IMR-90 (cell line): ENCODE measurements around the gene TK1. TPM values are rescaled to one million over a fixed set of nuclear protein-coding genes. Genes with fewer than 3 reads are reported as not detected.

Experiments used
- ATAC-seq: fragments of 200-7000 bp; cut with Tn5 transposase; 2 replicates; pipeline ENCODE4 v1.9.1; 2020; ENCODE audit warnings: low read depth, mild to moderate bottlenecking, moderate library complexity
- BruUV-seq: library from RNA; stranded (reverse); fragments of 400-500 nt; replicated peaks from 2 replicates; lab custom pipeline; 2021; lab: Mats Ljungman, UMichigan
- CTCF ChIA-PET: fragments of 300-600 bp; formaldehyde crosslinking; extraction: SDS; loops from one replicate; lab custom pipeline; 2021; ENCODE audit warnings: antibody characterized with exemption; lab: Yijun Ruan, JAX
- POLR2A ChIA-PET: fragments of 300-600 bp; sonication (Branson Sonifier 250); formaldehyde crosslinking; loops from one replicate; lab custom pipeline; 2022; ENCODE audit warnings: antibody characterized with exemption; ENCODE audit not compliant: unreplicated experiment; lab: Charles Lee
- DNase-seq: peaks from one replicate; pipeline ENCODE4 v3.0.0; 2013
- H2AFZ ChIP-seq: replicated peaks from 2 replicates; pipeline ENCODE3; 2013; ENCODE audit warnings: low read length, mild to moderate bottlenecking; ENCODE audit not compliant: poor library complexity
- H2AK5ac ChIP-seq: 2 replicates; pipeline ENCODE4 v1.6.1; 2013; ENCODE audit warnings: low read depth, low read length, inconsistent platforms
- H2AK9ac ChIP-seq: replicated peaks from 2 replicates; pipeline ENCODE3; 2013; ENCODE audit warnings: mild to moderate bottlenecking, low read depth, low read length, moderate library complexity; ENCODE audit not compliant: poor library complexity
- H2BK120ac ChIP-seq: 2 replicates; pipeline ENCODE4 v1.6.1; 2013; ENCODE audit warnings: low read depth, low read length, inconsistent platforms
- H2BK15ac ChIP-seq: 3 replicates; pipeline ENCODE4 v1.6.1; 2013; ENCODE audit warnings: low read depth, low read length, inconsistent platforms
- H2BK20ac ChIP-seq: 2 replicates; pipeline ENCODE4 v1.6.1; 2013; ENCODE audit warnings: low read depth, mild to moderate bottlenecking, inconsistent platforms, low read length, moderate library complexity
- H2BK5ac ChIP-seq: 2 replicates; pipeline ENCODE4 v1.6.1; 2013; ENCODE audit warnings: mild to moderate bottlenecking, low read depth, low read length, inconsistent platforms; ENCODE audit not compliant: poor library complexity, severe bottlenecking
- H3K14ac ChIP-seq: replicated peaks from 2 replicates; pipeline ENCODE4 v1.6.1; 2013; ENCODE audit warnings: low read depth, low read length, inconsistent platforms
- H3K18ac ChIP-seq: 2 replicates; pipeline ENCODE4 v1.6.1; 2013; ENCODE audit warnings: low read depth, low read length, control low read depth
- H3K23ac ChIP-seq: 2 replicates; pipeline ENCODE4 v1.6.1; 2013; ENCODE audit warnings: low read depth, low read length, inconsistent platforms
- H3K27ac ChIP-seq: 2 replicates; pipeline ENCODE4 v1.5.1; 2013; ENCODE audit warnings: mild to moderate bottlenecking, control low read depth, low read length; ENCODE audit not compliant: insufficient read depth
- H3K27me3 ChIP-seq: 2 replicates; pipeline ENCODE4 v1.6.1; 2013; ENCODE audit warnings: low read length; ENCODE audit not compliant: control insufficient read depth, insufficient read depth
- H3K36me3 ChIP-seq: 2 replicates; pipeline ENCODE4 v1.6.1; 2013; ENCODE audit warnings: low read length, mixed read lengths; ENCODE audit not compliant: control insufficient read depth, insufficient read depth
- H3K4ac ChIP-seq: 2 replicates; pipeline ENCODE4 v1.6.1; 2013; ENCODE audit warnings: low read depth, low read length, inconsistent platforms
- H3K4me1 ChIP-seq: 2 replicates; pipeline ENCODE4 v1.6.1; 2013; ENCODE audit warnings: low read length, mixed read lengths; ENCODE audit not compliant: control insufficient read depth, insufficient read depth
- H3K4me2 ChIP-seq: 2 replicates; pipeline ENCODE4 v1.6.1; 2013; ENCODE audit warnings: low read depth, mild to moderate bottlenecking, control low read depth, low read length, moderate library complexity
- H3K4me3 ChIP-seq: 2 replicates; pipeline ENCODE4 v1.5.1; 2013; ENCODE audit warnings: low read depth, mild to moderate bottlenecking, control low read depth, low read length, moderate library complexity; ENCODE audit not compliant: insufficient read depth
- H3K56ac ChIP-seq: 2 replicates; pipeline ENCODE4 v1.6.1; 2013; ENCODE audit warnings: low read length, inconsistent platforms; ENCODE audit not compliant: insufficient read depth; ENCODE audit errors: extremely low read depth
- H3K79me1 ChIP-seq, 2 experiments: 2 replicates each; pipeline ENCODE4 v1.6.1; 2013; ENCODE audit warnings: low read length in 2 of 2, inconsistent platforms in 1 of 2, low read depth in 1 of 2
- H3K9ac ChIP-seq: 2 replicates; pipeline ENCODE4 v1.6.1; 2013; ENCODE audit warnings: low read depth, low read length, control low read depth
- H3K9me1 ChIP-seq: 2 replicates; pipeline ENCODE4 v1.6.1; 2013; ENCODE audit warnings: low read length, inconsistent platforms; ENCODE audit not compliant: insufficient read depth
- H3K9me3 ChIP-seq: 2 replicates; pipeline ENCODE4 v1.6.1; 2013; ENCODE audit warnings: low read length; ENCODE audit not compliant: control insufficient read depth, insufficient read depth
- H4K20me1 ChIP-seq: 2 replicates; pipeline ENCODE4 v1.6.1; 2013; ENCODE audit warnings: low read length, inconsistent platforms; ENCODE audit not compliant: insufficient read depth
- H4K5ac ChIP-seq: 2 replicates; pipeline ENCODE4 v1.6.1; 2013; ENCODE audit warnings: mild to moderate bottlenecking, low read depth, low read length, control low read depth
- H4K8ac ChIP-seq, 2 experiments: 2 replicates each; pipeline ENCODE4 v1.6.1; 2013; ENCODE audit warnings: low read depth in 2 of 2, low read length in 2 of 2, control low read depth in 1 of 2, inconsistent platforms in 1 of 2
- H4K91ac ChIP-seq: 2 replicates; pipeline ENCODE4 v1.6.1; 2013; ENCODE audit warnings: low read depth, low read length, inconsistent platforms; ENCODE audit not compliant: insufficient read depth
- CEBPB ChIP-seq: IDR thresholded peaks from 2 replicates; pipeline ENCODE4 v1.6.1; 2012; ENCODE audit warnings: low read depth, low read length, improper control_type of control experiment
- CTCF ChIP-seq: conservative IDR thresholded peaks from 2 replicates; pipeline ENCODE4 v1.5.1; 2012; ENCODE audit warnings: mild to moderate bottlenecking, low read depth, low read length, improper control_type of control experiment
- ELK1 ChIP-seq: fragments of 150-350 bp; IDR thresholded peaks from 2 replicates; pipeline ENCODE4 v1.6.1; 2016; ENCODE audit warnings: low read depth, mild to moderate bottlenecking, low read length, moderate library complexity, borderline replicate concordance
- FOS ChIP-seq: fragments of 150-350 bp; IDR thresholded peaks from 2 replicates; pipeline ENCODE4 v1.6.1; 2016; ENCODE audit warnings: low read depth, low read length
- MAFK ChIP-seq: IDR thresholded peaks from 2 replicates; pipeline ENCODE4 v1.6.1; 2012; ENCODE audit warnings: low read depth, low read length, improper control_type of control experiment
- MAZ ChIP-seq: IDR thresholded peaks from 2 replicates; pipeline ENCODE4 v1.6.1; 2012; ENCODE audit warnings: low read depth, mild to moderate bottlenecking, low read length, improper control_type of control experiment, moderate library complexity, borderline replicate concordance
- RCOR1 ChIP-seq: IDR thresholded peaks from 2 replicates; pipeline ENCODE4 v1.6.1; 2012; ENCODE audit warnings: mild to moderate bottlenecking, low read length, improper control_type of control experiment; ENCODE audit not compliant: insufficient replicate concordance
- SMC3 ChIP-seq: fragments of 150-350 bp; IDR thresholded peaks from 2 replicates; pipeline ENCODE4 v1.6.1; 2016; ENCODE audit warnings: low read depth, mild to moderate bottlenecking, antibody characterized with exemption, low read length, moderate library complexity
- USF2 ChIP-seq: fragments of 150-350 bp; IDR thresholded peaks from 2 replicates; pipeline ENCODE4 v1.6.1; 2017; ENCODE audit warnings: mild to moderate bottlenecking, antibody characterized with exemption, low read length, low read depth
- WGBS, 2 experiments: methylation state at CpG; one replicate each; pipeline versions ENCODE4 v1.1.5 to v1.1.7; 2013; ENCODE audit warnings: missing lambda C conversion rate in 2 of 2; ENCODE audit not compliant: insufficient read length in 1 of 2; ENCODE audit errors: extremely low coverage in 2 of 2; 5-methylcytosine and 5-hydroxymethylcytosine counted together
- dilution Hi-C: fragments of 300-500 bp; cut with HindIII; formaldehyde crosslinking; loops from one replicate; pipeline ENCODE4 v1.14.3; 2018; ENCODE audit warnings: low sequenced_read_pairs; ENCODE audit not compliant: unreplicated experiment
- in situ Hi-C: fragments of 300-500 bp; cut with MboI; formaldehyde crosslinking; loops from 3 replicates; pipeline ENCODE4 v1.14.3; 2019; ENCODE audit warnings: low sequenced_read_pairs, inconsistent platforms, mixed read lengths
- intact Hi-C: fragments of 100-400 bp; cut with micrococcal nuclease; formaldehyde crosslinking; loops from 2 replicates; pipeline ENCODE4 v1.10.0; 2022
- polyA plus RNA-seq, 3 experiments: library from polyadenylated mRNA; depleted of rRNA; stranded (reverse); fragments of >200 nt; gene quantifications; 2 replicates each; pipeline ENCODE4 v1.2.3, GENCODE V29; 2012; ENCODE audit warnings: low replicate concordance in 1 of 3
- total RNA-seq: library from RNA; depleted of rRNA; stranded (reverse); fragments of >200 nt; gene quantifications from 2 replicates; pipeline ENCODE4 v1.2.3, GENCODE V29; 2012

The TK1 gene
- total and polyA plus RNA-seq, 2 of the 4 experiments (the other 2 are of a cell fraction): 150 to 219 TPM

GRCh38 chr17:78230252-78230962 is 43.6 kb upstream of the TK1 start:
- Histone ChIP-seq H3K27me3 (peaks cover 38% of the 10 kb centered on the region), H3K9ac (no peak overlapping the region), H2BK5ac (no peak overlapping the region), H3K4ac (no peak overlapping the region), H3K79me1 (no peaks in the 10 kb centered on the region), H2AK9ac (no peak overlapping the region), H3K9me3 (no peaks in the 10 kb centered on the region), H2BK120ac (no peak overlapping the region), H3K4me3 (no peak overlapping the region), H4K5ac (no peak overlapping the region), H2AFZ (peak overlapping the region; percentile 58), H4K20me1 (no peaks in the 10 kb centered on the region), H3K4me1 (no peaks in the 10 kb centered on the region), H3K4me2 (no peak overlapping the region), H3K14ac (no peak overlapping the region), H3K36me3 (no peaks in the 10 kb centered on the region), H4K91ac (no peak overlapping the region), H3K27ac (no peak overlapping the region), H4K8ac (no peak overlapping the region), H3K23ac (no peak overlapping the region), H3K18ac (no peak overlapping the region), H3K9me1 (no peaks in the 10 kb centered on the region), H3K56ac (no peak overlapping the region; the same call in 1 of the 2 replicates), H2BK15ac (no peak overlapping the region), H2AK5ac (no peak overlapping the region), H2BK20ac (no peak overlapping the region)
- ChIA-PET CTCF (no interaction called here), POLR2A (no interaction called here)
- in situ Hi-C loops (no loop called here), dilution Hi-C loops (no loop called here), intact Hi-C loops (no loop called here)
- 67% methylated on average over 2 of the region's 13 CpGs; no CpG with 5 or more reads in 1 of the 2 experiments for WGBS, 2 experiments
- TF ChIP-seq CTCF (no peak), MAZ (no peak), MAFK (no peak), RCOR1 (no peak), CEBPB (no peak), ELK1 (no peak), FOS (no peak), USF2 (no peak), SMC3 (no peak)
- DNase-seq: no peak
- no peak for ATAC-seq
- BruUV-seq: no TSS peak
